IgD-negative memory B cell (primary cell): Measurements from ENCODE around the gene ASIC4. TPM values are rescaled to one million over a fixed set of nuclear protein-coding genes. Genes with fewer than 3 reads are reported as not detected.

ENCODE experiments used
- H3K27ac Mint-ChIP-seq, 3 donors: one replicate each; pipeline ENCODE4 v1.8.0; 2020 to 2022; ENCODE audit warnings: mild to moderate bottlenecking in 3 of 3, mixed read lengths in 3 of 3, moderate library complexity in 1 of 3
- H3K27me3 Mint-ChIP-seq: one replicate; pipeline ENCODE4 v1.8.0; 2021; ENCODE audit warnings: mixed read lengths
- H3K36me3 Mint-ChIP-seq: one replicate; pipeline ENCODE4 v1.8.0; 2020; ENCODE audit warnings: mild to moderate bottlenecking, mixed read lengths
- H3K4me1 Mint-ChIP-seq, 3 donors: one replicate each; pipeline ENCODE4 v1.8.0; 2020 to 2022; ENCODE audit warnings: mixed read lengths in 3 of 3, mild to moderate bottlenecking in 1 of 3
- H3K4me3 Mint-ChIP-seq, 4 donors: one replicate each; pipeline ENCODE4 v1.8.0; 2020 to 2022; ENCODE audit warnings: mild to moderate bottlenecking in 4 of 4, mixed read lengths in 4 of 4, moderate library complexity in 3 of 4
- H3K9me3 Mint-ChIP-seq, 3 donors: one replicate each; pipeline ENCODE4 v1.8.0; 2020 to 2021; ENCODE audit warnings: mixed read lengths in 3 of 3, mild to moderate bottlenecking in 1 of 3
- polyA plus RNA-seq: library from polyadenylated mRNA; unstranded; fragments of 300-500 nt; fragmentation: Illumina TruSeq; gene quantifications from one replicate; pipeline ENCODE4 v1.2.3, GENCODE V29; 2021

ASIC4 gene
- polyA plus RNA-seq, 1 donor from 2014 or later = not detected

- H3K4me3 Mint-ChIP-seq = no peak overlapping the region
- no peaks in the 10 kb centered on the region for H3K36me3 Mint-ChIP-seq
- peaks cover 0 to 7% (median 2%) of the 10 kb centered on the region in 3 donors for H3K4me1 Mint-ChIP-seq
- peaks cover 72% of the 10 kb centered on the region for H3K27me3 Mint-ChIP-seq
- H3K9me3 Mint-ChIP-seq = no peaks in the 10 kb centered on the region
- H3K27ac Mint-ChIP-seq = no peak overlapping the region
Observed at GRCh38 chr2:219526320-219527075, 12.2 kb downstream of the ASIC4 start.

- no peak overlapping the region for H3K4me3 Mint-ChIP-seq
- no peaks in the 10 kb centered on the region for H3K9me3 Mint-ChIP-seq
- H3K27me3 Mint-ChIP-seq = peaks cover 67% of the 10 kb centered on the region
- H3K4me1 Mint-ChIP-seq = peaks cover 0 to 4% (median 1%) of the 10 kb centered on the region in 3 donors
- no peak overlapping the region for H3K27ac Mint-ChIP-seq
- no peaks in the 10 kb centered on the region for H3K36me3 Mint-ChIP-seq
Observed at GRCh38 chr2:219527076-219527394, 12.8 kb downstream of the ASIC4 start.

- H3K36me3 Mint-ChIP-seq = no peaks in the 10 kb centered on the region
- peaks cover 66% of the 10 kb centered on the region for H3K27me3 Mint-ChIP-seq
- no peaks in the 10 kb centered on the region for H3K9me3 Mint-ChIP-seq
Observed at GRCh38 chr2:219527472-219527871, 13.2 kb downstream of the ASIC4 start.

GRCh38 chr2:219530048-219530963, 16.0 kb downstream of the ASIC4 start:
- H3K4me3 Mint-ChIP-seq = no peak overlapping the region
- H3K27ac Mint-ChIP-seq = no peak overlapping the region
- H3K27me3 Mint-ChIP-seq = peaks cover 48% of the 10 kb centered on the region
- H3K4me1 Mint-ChIP-seq = peaks cover 0 to 1% (median 0%) of the 10 kb centered on the region in 3 donors
- no peaks in the 10 kb centered on the region for H3K9me3 Mint-ChIP-seq
- no peaks in the 10 kb centered on the region for H3K36me3 Mint-ChIP-seq

More at GRCh38 chr2:219527472-219527871, 13.2 kb downstream of the ASIC4 start:
- Mint-ChIP-seq H3K4me1 (peaks cover 0 to 3% (median 0%) of the 10 kb centered on the region in 3 donors), H3K4me3 (no peak overlapping the region), H3K27ac (no peak overlapping the region)

- Mint-ChIP-seq H3K27me3 (peaks cover 41% of the 10 kb centered on the region), H3K4me1 (peaks cover 0 to 1% (median 0%) of the 10 kb centered on the region in 3 donors)
Observed at GRCh38 chr2:219531639-219532377, 17.5 kb downstream of the ASIC4 start.

GRCh38 chr2:219532378-219532649, 18.0 kb downstream of the ASIC4 start:
- Mint-ChIP-seq H3K36me3 (no peaks in the 10 kb centered on the region), H3K9me3 (no peaks in the 10 kb centered on the region), H3K27me3 (peaks cover 37% of the 10 kb centered on the region), H3K27ac (no peak overlapping the region), H3K4me1 (no peaks in the 10 kb centered on the region), H3K4me3 (no peak overlapping the region)

More at GRCh38 chr2:219531639-219532377, 17.5 kb downstream of the ASIC4 start:
- no peaks in the 10 kb centered on the region for H3K36me3 Mint-ChIP-seq
- no peaks in the 10 kb centered on the region for H3K9me3 Mint-ChIP-seq
- H3K4me3 Mint-ChIP-seq = no peak overlapping the region
- no peak overlapping the region for H3K27ac Mint-ChIP-seq

- Mint-ChIP-seq H3K27me3 (peaks cover 24% of the 10 kb centered on the region), H3K4me3 (no peak overlapping the region), H3K36me3 (no peaks in the 10 kb centered on the region), H3K4me1 (no peaks in the 10 kb centered on the region), H3K9me3 (no peaks in the 10 kb centered on the region), H3K27ac (no peak overlapping the region)
Observed at GRCh38 chr2:219533930-219534661, 19.8 kb downstream of the ASIC4 start.

- Mint-ChIP-seq H3K27me3 (peaks cover 9% of the 10 kb centered on the region), H3K36me3 (no peaks in the 10 kb centered on the region), H3K9me3 (no peaks in the 10 kb centered on the region), H3K4me3 (no peak overlapping the region), H3K27ac (no peak overlapping the region), H3K4me1 (peaks cover 0 to 5% (median 0%) of the 10 kb centered on the region in 3 donors)
Observed at GRCh38 chr2:219536425-219536824, 22.1 kb downstream of the ASIC4 start.

- Mint-ChIP-seq H3K4me1 (peaks cover 0 to 10% (median 0%) of the 10 kb centered on the region in 3 donors), H3K36me3 (no peaks in the 10 kb centered on the region), H3K27me3 (peaks cover 9% of the 10 kb centered on the region), H3K27ac (no peak overlapping the region), H3K9me3 (no peaks in the 10 kb centered on the region), H3K4me3 (no peak overlapping the region)
Observed at GRCh38 chr2:219536967-219537366, 22.7 kb downstream of the ASIC4 start.

- H3K9me3 Mint-ChIP-seq = no peaks in the 10 kb centered on the region
- peaks cover 3 to 19% (median 5%) of the 10 kb centered on the region in 3 donors for H3K4me1 Mint-ChIP-seq
- H3K27me3 Mint-ChIP-seq = peaks cover 9% of the 10 kb centered on the region
- no peak overlapping the region for H3K27ac Mint-ChIP-seq
- H3K4me3 Mint-ChIP-seq = no peak overlapping the region
- H3K36me3 Mint-ChIP-seq = no peaks in the 10 kb centered on the region
Observed at GRCh38 chr2:219537657-219538488, 23.6 kb downstream of the ASIC4 start.

GRCh38 chr2:219538504-219538951, 24.2 kb downstream of the ASIC4 start:
- Mint-ChIP-seq H3K4me3 (no peak overlapping the region), H3K27me3 (peaks cover 9% of the 10 kb centered on the region), H3K4me1 (peaks cover 3 to 21% (median 5%) of the 10 kb centered on the region in 3 donors), H3K27ac (no peak overlapping the region), H3K36me3 (no peaks in the 10 kb centered on the region), H3K9me3 (no peaks in the 10 kb centered on the region)

- no peaks in the 10 kb centered on the region for H3K9me3 Mint-ChIP-seq
- no peaks in the 10 kb centered on the region for H3K36me3 Mint-ChIP-seq
- peaks cover 9% of the 10 kb centered on the region for H3K27me3 Mint-ChIP-seq
- no peak overlapping the region for H3K27ac Mint-ChIP-seq
- no peak overlapping the region for H3K4me3 Mint-ChIP-seq
- H3K4me1 Mint-ChIP-seq = peaks cover 3 to 21% (median 5%) of the 10 kb centered on the region in 3 donors
Observed at GRCh38 chr2:219538956-219539788, 24.9 kb downstream of the ASIC4 start.
